ENCODE results near the gene ZNF184. TPM values are rescaled to one million over a fixed set of nuclear protein-coding genes. Genes with fewer than 3 reads are reported as not detected.
A peak's percentile ranks its signal among the peaks of the same experiment; 100 is the strongest.

Gene ZNF184
- total and polyA plus RNA-seq, 9 of the 15 experiments (the other 6 are each of a cell fraction or from before 2014, with no cell fraction given), result 7.6 to 22.2 (median 12.8) TPM

DNA sequence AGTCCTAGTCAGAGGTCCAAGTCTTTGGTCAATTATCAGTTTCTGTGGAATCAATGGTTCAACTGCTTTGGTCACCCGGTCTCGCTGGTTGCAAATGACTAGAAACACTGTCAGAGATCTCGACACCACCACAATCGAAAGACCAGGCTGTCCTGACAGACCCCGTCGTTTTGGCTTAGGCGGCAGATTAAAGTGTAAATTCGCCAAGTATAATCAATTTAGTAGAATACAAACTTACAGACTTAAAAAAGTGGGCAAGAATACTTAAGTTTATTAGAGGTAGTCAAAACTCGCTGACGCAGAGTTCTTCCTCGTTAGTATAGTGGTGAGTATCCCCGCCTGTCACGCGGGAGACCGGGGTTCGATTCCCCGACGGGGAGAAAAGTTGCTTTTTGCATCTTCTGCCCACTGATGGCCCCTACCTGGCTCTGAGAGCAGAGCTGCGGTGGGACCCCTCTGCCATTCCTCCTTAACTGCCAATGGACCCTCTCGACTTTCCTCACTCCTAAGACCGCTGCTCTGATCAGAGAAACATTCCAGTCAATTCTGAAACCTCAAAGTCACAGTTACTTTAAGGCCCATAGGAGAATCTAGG is 30.6 kb upstream of the ZNF184 start (continued):
- TF ChIP-seq, protein P1, sequence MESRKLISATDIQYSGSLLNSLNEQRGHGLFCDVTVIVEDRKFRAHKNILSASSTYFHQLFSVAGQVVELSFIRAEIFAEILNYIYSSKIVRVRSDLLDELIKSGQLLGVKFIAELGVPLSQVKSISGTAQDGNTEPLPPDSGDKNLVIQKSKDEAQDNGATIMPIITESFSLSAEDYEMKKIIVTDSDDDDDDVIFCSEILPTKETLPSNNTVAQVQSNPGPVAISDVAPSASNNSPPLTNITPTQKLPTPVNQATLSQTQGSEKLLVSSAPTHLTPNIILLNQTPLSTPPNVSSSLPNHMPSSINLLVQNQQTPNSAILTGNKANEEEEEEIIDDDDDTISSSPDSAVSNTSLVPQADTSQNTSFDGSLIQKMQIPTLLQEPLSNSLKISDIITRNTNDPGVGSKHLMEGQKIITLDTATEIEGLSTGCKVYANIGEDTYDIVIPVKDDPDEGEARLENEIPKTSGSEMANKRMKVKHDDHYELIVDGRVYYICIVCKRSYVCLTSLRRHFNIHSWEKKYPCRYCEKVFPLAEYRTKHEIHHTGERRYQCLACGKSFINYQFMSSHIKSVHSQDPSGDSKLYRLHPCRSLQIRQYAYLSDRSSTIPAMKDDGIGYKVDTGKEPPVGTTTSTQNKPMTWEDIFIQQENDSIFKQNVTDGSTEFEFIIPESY (CRISPR knock-in tag; IDR thresholded peaks at IDR 0.05), result 0 out of 2 replicates have a peak, but pooled peaks have one; percentile 14
- TF ChIP-seq CHCHD3 (CRISPR knock-in tag; IDR thresholded peaks at IDR 0.05) (no peak), EGR1 (conservative IDR thresholded peaks at IDR 0.05) (no peak), ZNF239 (CRISPR knock-in tag; IDR thresholded peaks at IDR 0.05) (no peak), CEBPB (tag; IDR thresholded peaks at IDR 0.05) (no peak), TRIM24 (IDR thresholded peaks at IDR 0.05) (no peak), CREB3L1 (IDR thresholded peaks at IDR 0.05; ENCODE audit: borderline replicate concordance, low read depth) (no peak), ZNF347 (CRISPR knock-in tag; IDR thresholded peaks at IDR 0.05; ENCODE audit: low read depth) (no peak), ZKSCAN3 (CRISPR knock-in tag; IDR thresholded peaks at IDR 0.05) (no peak), C11orf30 (IDR thresholded peaks at IDR 0.05; ENCODE audit: low read depth) (peak; percentile 90), ZNF384 (IDR thresholded peaks at IDR 0.05; ENCODE audit: low read depth, low read length) (peak; percentile 65; the same call in 1 of the 2 replicates), MAFF (IDR thresholded peaks at IDR 0.05; ENCODE audit: low read length) (peak; percentile 72; the same call in 1 of the 2 replicates), ZFX (CRISPR knock-in tag; IDR thresholded peaks at IDR 0.05) (0 out of 2 replicates have a peak, but pooled peaks have one; percentile 19), GTF3C2 (IDR thresholded peaks at IDR 0.05; ENCODE audit: borderline replicate concordance, extremely low read depth, insufficient read length) (peak; percentile 96), PTBP1 (IDR thresholded peaks at IDR 0.05; ENCODE audit: low read depth, low read length) (no peak), NR4A1 (CRISPR knock-in tag; IDR thresholded peaks at IDR 0.05) (no peak), NR4A1 (tag; IDR thresholded peaks at IDR 0.05) (0 out of 2 replicates have a peak, but pooled peaks have one; percentile 23), CGGBP1 (CRISPR knock-in tag; IDR thresholded peaks at IDR 0.05) (no peak; the same call in 1 of the 2 replicates)
- TF ChIP-seq, protein P2, sequence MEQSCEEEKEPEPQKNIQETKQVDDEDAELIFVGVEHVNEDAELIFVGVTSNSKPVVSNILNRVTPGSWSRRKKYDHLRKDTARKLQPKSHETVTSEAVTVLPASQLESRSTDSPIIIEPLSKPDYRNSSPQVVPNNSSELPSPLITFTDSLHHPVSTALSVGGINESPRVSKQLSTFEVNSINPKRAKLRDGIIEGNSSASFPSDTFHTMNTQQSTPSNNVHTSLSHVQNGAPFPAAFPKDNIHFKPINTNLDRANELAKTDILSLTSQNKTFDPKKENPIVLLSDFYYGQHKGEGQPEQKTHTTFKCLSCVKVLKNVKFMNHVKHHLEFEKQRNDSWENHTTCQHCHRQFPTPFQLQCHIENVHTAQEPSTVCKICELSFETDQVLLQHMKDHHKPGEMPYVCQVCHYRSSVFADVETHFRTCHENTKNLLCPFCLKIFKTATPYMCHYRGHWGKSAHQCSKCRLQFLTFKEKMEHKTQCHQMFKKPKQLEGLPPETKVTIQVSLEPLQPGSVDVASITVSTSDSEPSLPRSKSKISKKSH (CRISPR knock-in tag; IDR thresholded peaks at IDR 0.05), result no peak
- TF ChIP-seq, protein P3, sequence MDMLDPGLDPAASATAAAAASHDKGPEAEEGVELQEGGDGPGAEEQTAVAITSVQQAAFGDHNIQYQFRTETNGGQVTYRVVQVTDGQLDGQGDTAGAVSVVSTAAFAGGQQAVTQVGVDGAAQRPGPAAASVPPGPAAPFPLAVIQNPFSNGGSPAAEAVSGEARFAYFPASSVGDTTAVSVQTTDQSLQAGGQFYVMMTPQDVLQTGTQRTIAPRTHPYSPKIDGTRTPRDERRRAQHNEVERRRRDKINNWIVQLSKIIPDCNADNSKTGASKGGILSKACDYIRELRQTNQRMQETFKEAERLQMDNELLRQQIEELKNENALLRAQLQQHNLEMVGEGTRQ (CRISPR knock-in tag; IDR thresholded peaks at IDR 0.05), result no peak

Measured in K562 (cell line).